ENCODE data around the gene KRTAP9-7. TPM values are rescaled to one million over a fixed set of nuclear protein-coding genes. Genes with fewer than 3 reads are reported as not detected.
A peak's percentile ranks its signal among the peaks of the same experiment; 100 is the strongest.
"Not testable (repeated sequence)": the region's sequence is repeated elsewhere in the genome, so short reads cannot be mapped to it uniquely, and the experiment has no call there.

The KRTAP9-7 gene
- total and polyA plus RNA-seq, 2 donors from 2014 or later: not detected

DNA sequence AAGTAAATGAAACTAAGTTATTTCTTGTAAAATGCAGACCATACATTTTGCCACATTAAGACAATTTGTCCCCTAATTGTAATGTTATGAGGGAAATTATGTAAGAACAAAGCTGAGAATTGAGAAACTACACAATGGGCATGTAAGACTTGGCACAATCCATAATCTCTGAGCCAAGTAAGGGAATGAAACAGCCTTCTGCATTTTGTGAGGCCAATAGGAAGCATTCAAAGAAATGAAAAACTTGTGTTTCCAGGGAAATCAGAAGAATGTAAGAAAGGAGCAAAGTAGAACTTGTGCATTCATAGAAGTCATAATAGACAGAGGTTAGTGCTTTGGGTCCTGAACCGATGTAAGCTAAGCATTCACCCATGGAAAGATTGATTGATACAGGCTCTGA, 24.2 kb upstream of the KRTAP9-7 start:
- TF ChIP-seq, protein P1, sequence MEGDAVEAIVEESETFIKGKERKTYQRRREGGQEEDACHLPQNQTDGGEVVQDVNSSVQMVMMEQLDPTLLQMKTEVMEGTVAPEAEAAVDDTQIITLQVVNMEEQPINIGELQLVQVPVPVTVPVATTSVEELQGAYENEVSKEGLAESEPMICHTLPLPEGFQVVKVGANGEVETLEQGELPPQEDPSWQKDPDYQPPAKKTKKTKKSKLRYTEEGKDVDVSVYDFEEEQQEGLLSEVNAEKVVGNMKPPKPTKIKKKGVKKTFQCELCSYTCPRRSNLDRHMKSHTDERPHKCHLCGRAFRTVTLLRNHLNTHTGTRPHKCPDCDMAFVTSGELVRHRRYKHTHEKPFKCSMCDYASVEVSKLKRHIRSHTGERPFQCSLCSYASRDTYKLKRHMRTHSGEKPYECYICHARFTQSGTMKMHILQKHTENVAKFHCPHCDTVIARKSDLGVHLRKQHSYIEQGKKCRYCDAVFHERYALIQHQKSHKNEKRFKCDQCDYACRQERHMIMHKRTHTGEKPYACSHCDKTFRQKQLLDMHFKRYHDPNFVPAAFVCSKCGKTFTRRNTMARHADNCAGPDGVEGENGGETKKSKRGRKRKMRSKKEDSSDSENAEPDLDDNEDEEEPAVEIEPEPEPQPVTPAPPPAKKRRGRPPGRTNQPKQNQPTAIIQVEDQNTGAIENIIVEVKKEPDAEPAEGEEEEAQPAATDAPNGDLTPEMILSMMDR (IDR thresholded peaks at IDR 0.05; ENCODE audit: borderline replicate concordance, extremely low read depth, insufficient read depth): no peak
- H3K9ac ChIP-seq (ENCODE audit: low read length in 3 of 3): no peak overlapping the region
- DNase-seq (no peak), FAIRE-seq (no peak)
- H3K27me3 ChIP-seq (ENCODE audit: control insufficient read depth, insufficient read depth, low read length): no peaks in the 10 kb centered on the region
- no peak overlapping the region for H3K27ac ChIP-seq (ENCODE audit: low read depth in 2 of 2, low read length in 2 of 2)
- intact Hi-C loops (cut with DNase I): no loop called here
- no peaks in the 10 kb centered on the region for H3K9me3 ChIP-seq (ENCODE audit: control insufficient read depth in 2 of 3, insufficient read depth in 1 of 3, low read length in 3 of 3)
- no peaks in the 10 kb centered on the region for H3K36me3 ChIP-seq (ENCODE audit: control insufficient read depth in 2 of 3, insufficient read depth in 3 of 3, low read length in 3 of 3)
- no peaks in the 10 kb centered on the region for H3K4me1 ChIP-seq (ENCODE audit: control insufficient read depth in 2 of 3, insufficient read depth in 2 of 3, low read depth in 1 of 3, low read length in 3 of 3)
- no peak overlapping the region for H3K4me3 ChIP-seq (ENCODE audit: low read length in 3 of 3)

DNA sequence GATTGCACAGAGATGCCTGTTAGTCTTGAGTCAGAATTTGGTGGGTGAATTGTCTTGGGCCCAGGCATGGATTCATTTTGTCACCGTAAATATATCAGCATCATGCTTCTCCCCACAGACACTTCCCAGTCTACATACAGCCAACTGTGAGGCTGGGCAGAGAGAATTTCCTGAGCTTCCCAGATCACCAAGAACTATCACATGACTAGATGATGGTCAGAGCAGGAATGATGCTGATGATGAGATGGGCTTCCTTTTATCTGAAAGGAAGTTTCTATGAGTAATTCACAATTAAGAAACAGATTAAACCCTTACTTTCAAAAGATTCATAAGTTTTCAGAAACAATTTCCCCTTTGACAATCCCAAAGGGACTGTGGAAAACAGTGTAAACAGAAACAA, 20.6 kb upstream of the KRTAP9-7 start:
- no peak for FAIRE-seq
- intact Hi-C loops (cut with DNase I): no loop called here
- no peak for DNase-seq

DNA sequence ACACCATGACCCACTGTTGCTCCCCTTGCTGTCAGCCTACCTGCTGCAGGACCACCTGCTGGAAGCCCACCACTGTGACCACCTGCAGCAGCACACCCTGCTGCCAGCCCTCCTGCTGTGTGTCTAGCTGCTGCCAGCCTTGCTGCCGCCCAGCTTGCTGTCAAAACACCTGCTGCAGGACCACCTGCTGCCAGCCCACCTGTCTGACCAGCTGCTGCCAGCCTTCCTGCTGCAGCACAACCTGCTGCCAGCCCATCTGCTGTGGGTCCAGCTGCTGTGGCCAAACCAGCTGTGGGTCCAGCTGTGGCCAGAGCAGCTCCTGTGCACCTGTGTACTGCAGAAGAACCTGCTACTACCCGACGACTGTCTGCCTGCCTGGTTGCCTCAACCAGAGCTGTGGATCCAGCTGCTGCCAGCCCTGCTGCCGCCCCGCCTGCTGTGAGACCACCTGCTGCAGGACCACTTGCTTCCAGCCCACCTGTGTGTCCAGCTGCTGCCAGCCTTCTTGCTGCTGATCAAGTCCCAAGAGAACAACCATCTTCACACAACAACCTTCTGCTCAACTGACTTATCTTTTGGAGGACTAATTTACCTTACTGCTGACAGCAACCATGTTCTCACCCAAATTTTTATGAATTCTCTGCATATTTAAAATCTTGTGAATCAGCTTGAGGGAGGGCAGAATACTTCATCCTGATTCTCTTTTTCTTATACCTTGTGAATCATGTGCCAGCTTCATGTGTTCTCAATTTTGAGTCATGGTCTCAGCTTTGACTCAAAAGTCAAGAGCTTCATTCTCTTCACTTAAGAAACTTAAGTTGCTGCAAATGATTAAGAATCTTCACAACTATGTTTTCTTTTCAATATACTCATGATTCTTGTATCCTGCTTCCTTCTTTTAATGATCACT, 19.9 kb upstream of the KRTAP9-7 start, which contains the start of gene KRTAP9-9:
TSS of gene KRTAP9-9 (plus strand) at position 4 of the 910 bp plus-strand sequence.
- H3K4me3 ChIP-seq (ENCODE audit: low read length in 3 of 3); H3K27me3 ChIP-seq (ENCODE audit: control insufficient read depth, insufficient read depth, low read length); H3K9me3 ChIP-seq (ENCODE audit: control insufficient read depth in 2 of 3, insufficient read depth in 1 of 3, low read length in 3 of 3); H3K27ac ChIP-seq (ENCODE audit: low read depth in 2 of 2, low read length in 2 of 2); FAIRE-seq; intact Hi-C loops (cut with DNase I); H3K9ac ChIP-seq (ENCODE audit: low read length in 3 of 3); H3K4me1 ChIP-seq (ENCODE audit: control insufficient read depth in 2 of 3, insufficient read depth in 2 of 3, low read depth in 1 of 3, low read length in 3 of 3); H3K36me3 ChIP-seq (ENCODE audit: control insufficient read depth in 2 of 3, insufficient read depth in 3 of 3, low read length in 3 of 3): not testable (repeated sequence)
- peak in 1 of 5 donors; percentile 52 for DNase-seq

More for the DNA sequence above, 20.6 kb upstream of the KRTAP9-7 start:
- no peak overlapping the region for H3K4me3 ChIP-seq (ENCODE audit: low read length in 3 of 3)
- no peak overlapping the region for H3K27ac ChIP-seq (ENCODE audit: low read depth in 2 of 2, low read length in 2 of 2)
- H3K9me3 ChIP-seq (ENCODE audit: control insufficient read depth in 2 of 3, insufficient read depth in 1 of 3, low read length in 3 of 3): no peaks in the 10 kb centered on the region
- H3K4me1 ChIP-seq (ENCODE audit: control insufficient read depth in 2 of 3, insufficient read depth in 2 of 3, low read depth in 1 of 3, low read length in 3 of 3): no peaks in the 10 kb centered on the region
- no peaks in the 10 kb centered on the region for H3K27me3 ChIP-seq (ENCODE audit: control insufficient read depth, insufficient read depth, low read length)
- TF ChIP-seq, protein P1 (IDR thresholded peaks at IDR 0.05; ENCODE audit: borderline replicate concordance, extremely low read depth, insufficient read depth): no peak
- no peaks in the 10 kb centered on the region for H3K36me3 ChIP-seq (ENCODE audit: control insufficient read depth in 2 of 3, insufficient read depth in 3 of 3, low read length in 3 of 3)
- no peak overlapping the region for H3K9ac ChIP-seq (ENCODE audit: low read length in 3 of 3)

DNA sequence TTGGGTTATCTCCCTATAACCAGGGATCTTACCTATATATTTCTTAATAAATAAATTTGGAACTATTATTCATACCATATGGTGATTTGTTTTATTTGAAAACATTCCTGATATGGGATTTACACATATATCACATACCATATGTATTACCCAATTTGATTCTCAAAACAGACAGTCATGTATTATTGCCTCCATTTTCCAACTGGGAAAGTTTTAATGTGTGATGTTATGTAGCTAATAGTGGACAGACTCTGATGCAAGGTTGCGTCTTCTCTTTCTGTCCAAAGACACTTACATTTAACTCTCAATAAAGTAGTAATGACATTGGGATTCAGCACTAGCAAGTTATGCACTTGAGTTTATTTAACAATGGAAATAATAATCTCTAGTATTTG, 19.2 kb upstream of the KRTAP9-7 start:
- Histone ChIP-seq H3K36me3 (ENCODE audit: control insufficient read depth in 2 of 3, insufficient read depth in 3 of 3, low read length in 3 of 3) (no peaks in the 10 kb centered on the region), H3K4me3 (ENCODE audit: low read length in 3 of 3) (no peak overlapping the region), H3K27ac (ENCODE audit: low read depth in 2 of 2, low read length in 2 of 2) (no peak overlapping the region), H3K27me3 (ENCODE audit: control insufficient read depth, insufficient read depth, low read length) (no peaks in the 10 kb centered on the region), H3K4me1 (ENCODE audit: control insufficient read depth in 2 of 3, insufficient read depth in 2 of 3, low read depth in 1 of 3, low read length in 3 of 3) (no peaks in the 10 kb centered on the region), H3K9me3 (ENCODE audit: control insufficient read depth in 2 of 3, insufficient read depth in 1 of 3, low read length in 3 of 3) (no peaks in the 10 kb centered on the region), H3K9ac (ENCODE audit: low read length in 3 of 3) (no peak overlapping the region)
- TF ChIP-seq, protein P1 (IDR thresholded peaks at IDR 0.05; ENCODE audit: borderline replicate concordance, extremely low read depth, insufficient read depth): no peak
- FAIRE-seq (no peak), DNase-seq (no peak)
- intact Hi-C loops (cut with DNase I): no loop called here
